ENCODE data around the gene PLCD3.

DNA sequence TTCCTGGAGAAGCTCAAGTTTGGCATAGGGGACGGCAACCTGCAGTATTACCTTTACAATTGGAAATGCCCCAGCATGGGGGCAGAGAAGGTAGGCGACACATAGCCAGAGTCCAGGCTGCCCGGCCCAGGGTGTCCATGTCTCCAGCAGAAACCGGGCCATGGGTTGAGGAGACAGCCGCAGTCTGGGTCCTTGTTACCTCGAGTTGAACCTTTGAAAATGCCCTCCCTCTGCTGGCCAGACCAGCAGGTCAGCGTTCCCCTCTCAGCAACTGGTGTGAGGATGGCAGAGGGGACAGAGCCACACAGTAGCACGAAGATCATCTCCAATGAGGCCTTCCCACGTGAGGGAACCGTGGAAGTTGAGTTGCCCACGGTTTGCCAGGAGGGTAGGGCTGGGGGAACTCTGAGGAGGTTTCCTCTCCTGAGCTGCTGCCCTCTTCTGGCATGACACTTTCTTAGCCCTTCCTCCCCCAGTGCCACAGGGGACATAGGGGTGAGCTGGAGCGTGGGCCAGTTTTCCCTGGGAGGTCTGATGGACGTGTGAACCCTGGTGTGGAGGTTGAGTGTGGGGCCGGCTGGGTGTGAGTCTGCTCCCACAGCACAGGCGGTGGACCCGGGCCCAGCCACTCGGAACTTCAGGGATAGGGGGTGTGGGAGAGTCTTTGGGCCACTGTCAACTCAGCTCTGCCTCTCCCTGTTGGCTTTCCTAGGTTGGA lies 27.2 kb downstream of the PLCD3 start:
- TF ChIP-seq CTCF (IDR thresholded peaks at IDR 0.05), result no peak
- TF ChIP-seq POLR2A (IDR thresholded peaks at IDR 0.05), result no peak

Data from adrenal gland (tissue), 5 donors.